AG09309 (cell line): ENCODE measurements around the gene RDH16.
A peak's percentile ranks its signal among the peaks of the same experiment; 100 is the strongest.
"Not testable (repeated sequence)": the region's sequence is repeated elsewhere in the genome, so short reads cannot be mapped to it uniquely, and the experiment has no call there.

Experiments
- DNase-seq: peaks from one replicate; pipeline ENCODE4 v3.0.0-alpha.2; 2010; ENCODE audit warnings: low read depth
- H3K4me3 ChIP-seq: 2 replicates; pipeline ENCODE4 v1.5.1; 2011; ENCODE audit warnings: mild to moderate bottlenecking, low read depth, low read length, moderate library complexity; ENCODE audit not compliant: control insufficient read depth
- TF ChIP-seq, protein P1 (sequence below): IDR thresholded peaks from 2 replicates; pipeline ENCODE4 v1.5.1; 2011; ENCODE audit warnings: mild to moderate bottlenecking, low read depth, low read length, inconsistent platforms; ENCODE audit not compliant: insufficient read depth, control insufficient read depth; ENCODE audit errors: missing control alignments

RDH16 gene

DNA sequence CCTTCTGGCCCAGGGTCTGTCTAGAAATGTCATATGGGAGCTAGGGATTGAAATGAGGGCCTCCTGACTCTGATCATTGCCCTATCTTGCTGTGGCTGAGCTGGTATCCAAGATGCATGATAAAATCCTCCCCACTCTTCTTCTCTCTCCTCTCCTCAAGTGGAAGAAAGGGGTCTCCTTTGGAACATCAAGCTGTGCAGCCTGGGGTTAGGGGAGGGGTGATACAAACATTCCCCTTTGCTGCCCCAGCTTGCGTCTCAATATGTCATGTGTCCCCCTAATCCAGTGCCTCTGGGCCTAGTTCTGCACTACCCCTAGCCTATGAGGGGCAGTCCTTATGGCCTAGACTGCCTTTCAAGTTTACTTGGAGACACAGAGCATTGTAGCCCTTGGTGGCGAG, 8.5 kb downstream of the RDH16 start:
- TF ChIP-seq, protein P1, sequence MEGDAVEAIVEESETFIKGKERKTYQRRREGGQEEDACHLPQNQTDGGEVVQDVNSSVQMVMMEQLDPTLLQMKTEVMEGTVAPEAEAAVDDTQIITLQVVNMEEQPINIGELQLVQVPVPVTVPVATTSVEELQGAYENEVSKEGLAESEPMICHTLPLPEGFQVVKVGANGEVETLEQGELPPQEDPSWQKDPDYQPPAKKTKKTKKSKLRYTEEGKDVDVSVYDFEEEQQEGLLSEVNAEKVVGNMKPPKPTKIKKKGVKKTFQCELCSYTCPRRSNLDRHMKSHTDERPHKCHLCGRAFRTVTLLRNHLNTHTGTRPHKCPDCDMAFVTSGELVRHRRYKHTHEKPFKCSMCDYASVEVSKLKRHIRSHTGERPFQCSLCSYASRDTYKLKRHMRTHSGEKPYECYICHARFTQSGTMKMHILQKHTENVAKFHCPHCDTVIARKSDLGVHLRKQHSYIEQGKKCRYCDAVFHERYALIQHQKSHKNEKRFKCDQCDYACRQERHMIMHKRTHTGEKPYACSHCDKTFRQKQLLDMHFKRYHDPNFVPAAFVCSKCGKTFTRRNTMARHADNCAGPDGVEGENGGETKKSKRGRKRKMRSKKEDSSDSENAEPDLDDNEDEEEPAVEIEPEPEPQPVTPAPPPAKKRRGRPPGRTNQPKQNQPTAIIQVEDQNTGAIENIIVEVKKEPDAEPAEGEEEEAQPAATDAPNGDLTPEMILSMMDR: no peak
- DNase-seq: no peak
- no peak overlapping the region for H3K4me3 ChIP-seq

DNA sequence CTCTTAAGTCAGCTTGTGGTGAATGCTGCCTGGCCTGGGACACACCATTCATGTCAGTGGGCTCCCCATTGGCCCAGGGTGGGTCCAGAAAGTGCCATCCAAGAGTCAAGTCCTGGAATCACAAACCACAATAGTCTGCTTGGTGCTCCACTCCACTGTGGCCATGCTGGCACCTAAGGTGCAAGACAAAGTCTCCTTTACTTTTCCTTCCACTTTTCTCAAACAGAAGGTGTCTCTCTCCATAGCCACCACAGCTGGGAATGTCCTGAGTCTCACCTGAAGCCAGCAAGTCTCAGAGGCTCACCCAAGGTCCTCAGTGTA, 9.0 kb downstream of the RDH16 start:
- DNase-seq: no peak
- no peak overlapping the region for H3K4me3 ChIP-seq
- TF ChIP-seq, protein P1: no peak

DNA sequence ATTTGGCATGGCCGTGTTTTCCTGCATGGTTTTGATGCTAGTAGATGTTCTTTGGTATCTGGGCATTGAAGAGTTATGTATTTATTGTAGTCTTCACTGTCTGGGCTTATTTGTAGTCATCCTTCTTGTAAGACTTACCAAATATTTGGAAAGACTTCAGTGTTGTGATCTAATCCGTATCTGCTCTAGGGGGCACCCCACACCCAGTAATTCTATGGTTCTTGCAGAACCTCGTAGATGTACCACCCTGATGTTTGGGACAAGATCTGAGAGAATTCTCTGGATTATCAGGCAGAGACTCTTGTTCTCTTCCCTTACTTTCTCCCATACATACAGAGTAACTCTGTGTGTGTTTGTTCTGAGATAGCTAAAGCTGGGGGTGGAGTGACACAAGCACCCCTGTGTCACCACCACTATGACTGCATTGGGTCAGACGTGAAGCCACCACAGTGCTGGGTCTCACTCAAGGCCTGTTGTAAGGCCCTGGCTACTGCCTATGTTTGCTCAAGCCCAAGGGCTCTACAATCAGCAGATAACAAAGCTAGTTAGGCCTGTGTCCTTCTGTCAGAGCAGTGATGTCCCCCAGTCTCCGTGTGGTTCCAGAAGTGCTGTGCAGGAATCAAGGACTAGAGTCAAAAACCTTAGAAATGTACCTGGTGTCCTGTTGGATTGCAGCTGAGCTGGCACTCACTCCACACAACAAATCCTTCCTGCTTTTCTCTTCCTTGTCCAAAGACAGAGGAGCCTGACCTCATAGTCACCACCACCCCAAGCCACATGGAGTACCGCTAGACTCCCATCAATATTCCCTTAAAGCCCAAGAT, 9.6 kb downstream of the RDH16 start:
- no peak overlapping the region for H3K4me3 ChIP-seq
- DNase-seq: no peak
- TF ChIP-seq, protein P1: no peak

DNA sequence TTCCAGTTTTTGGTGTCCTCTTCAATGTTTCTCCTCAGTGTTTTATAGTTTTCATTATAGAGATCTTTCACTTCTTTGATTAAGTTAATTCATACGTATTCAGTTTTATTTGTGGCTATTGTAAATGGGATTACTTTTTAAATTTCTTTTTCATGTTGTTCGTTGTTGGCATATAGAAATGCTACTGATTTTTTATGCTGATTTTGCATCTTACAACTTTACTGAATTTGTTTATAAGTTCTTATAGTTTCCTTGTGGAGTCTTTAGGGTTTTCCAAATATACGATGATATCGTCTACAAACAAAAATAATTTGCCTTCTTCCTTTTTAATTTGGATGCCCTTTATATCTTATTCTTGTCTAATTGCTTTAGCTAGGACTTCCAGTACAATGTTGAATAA, 13.5 kb downstream of the RDH16 start:
- TF ChIP-seq, protein P1: no peak
- no peak for DNase-seq

DNA sequence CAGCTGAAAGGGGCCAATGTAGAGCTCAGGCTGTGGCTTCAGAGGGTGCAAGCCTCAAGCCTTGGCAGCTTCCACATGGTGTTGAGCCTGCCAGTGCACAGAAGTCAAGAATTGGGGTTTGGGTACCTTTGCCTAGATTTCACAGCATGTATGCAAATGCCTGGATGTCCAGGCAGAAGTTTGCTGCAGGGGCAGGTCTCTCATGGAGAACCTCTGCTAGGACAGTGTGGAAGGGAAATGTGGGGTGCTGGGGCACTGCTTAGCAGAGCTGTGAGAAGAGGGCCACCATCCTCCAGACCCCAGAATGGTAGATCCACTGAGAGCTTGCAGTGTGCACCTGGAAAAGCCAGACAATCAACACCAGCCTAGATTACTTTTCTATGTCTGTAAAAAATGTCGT, 14.0 kb downstream of the RDH16 start:
- DNase-seq, H3K4me3 ChIP-seq: not testable (repeated sequence)

More for the DNA sequence above, 13.5 kb downstream of the RDH16 start:
- no peak overlapping the region for H3K4me3 ChIP-seq

DNA sequence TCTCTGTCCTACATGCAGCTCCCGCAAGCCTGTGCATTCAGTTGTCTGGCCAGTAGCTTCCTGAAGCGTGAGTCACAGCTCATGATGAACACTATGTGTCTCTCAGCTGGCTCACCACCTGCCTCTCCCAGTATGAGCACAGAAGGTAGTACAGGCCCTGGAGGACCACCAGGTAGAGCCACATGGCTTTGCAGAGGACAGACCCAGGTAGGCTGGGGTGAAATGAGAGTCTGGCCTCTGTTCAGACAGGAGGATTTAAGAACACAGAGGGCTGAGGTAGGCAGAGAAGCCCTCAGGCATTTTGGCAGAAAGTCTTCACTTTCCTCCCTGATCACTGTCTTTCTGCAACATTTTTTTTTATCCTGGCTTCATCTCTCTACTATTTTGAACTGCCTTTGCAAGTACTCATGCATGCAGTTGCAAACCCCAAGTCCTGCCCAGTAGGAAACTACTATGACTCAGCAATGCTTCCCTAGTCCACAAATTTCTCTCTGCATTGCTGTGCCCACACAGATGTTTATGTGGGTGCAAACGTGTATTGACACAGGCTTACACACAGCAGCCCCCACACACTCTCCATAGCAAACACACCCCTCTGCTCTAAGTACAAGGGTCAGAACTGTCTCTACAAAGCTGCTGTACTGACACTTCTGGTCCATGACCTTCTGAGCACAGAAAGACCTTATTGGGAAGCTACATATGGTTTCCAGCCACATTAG, 15.9 kb downstream of the RDH16 start:
- TF ChIP-seq, protein P1: no peak
- no peak overlapping the region for H3K4me3 ChIP-seq
- peak; percentile 32 for DNase-seq

DNA sequence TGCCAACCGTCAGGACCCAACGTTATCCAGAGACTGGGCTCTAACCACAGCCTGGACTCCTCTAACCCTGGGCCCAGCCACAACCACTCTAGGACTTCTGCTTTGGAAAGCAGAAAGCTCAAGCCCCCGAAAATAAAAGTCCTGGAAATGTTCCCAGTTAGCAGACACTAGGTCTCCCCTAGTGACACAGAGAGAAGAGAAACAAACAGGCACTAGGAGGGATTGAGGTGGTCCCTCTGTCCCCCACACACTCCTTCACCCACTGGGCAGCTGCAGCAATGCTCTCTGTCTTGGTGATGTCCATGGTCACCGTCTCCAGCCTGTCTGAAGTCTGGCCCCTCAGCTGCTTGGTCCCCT, 16.5 kb downstream of the RDH16 start:
- H3K4me3 ChIP-seq, DNase-seq: not testable (repeated sequence)
